K562 (cell line): ENCODE data around the gene CFAP298. TPM values are rescaled to one million over a fixed set of nuclear protein-coding genes. Genes with fewer than 3 reads are reported as not detected.
"Not testable (repeated sequence)": the region's sequence is repeated elsewhere in the genome, so short reads cannot be mapped to it uniquely, and the experiment has no call there.

ENCODE experiments used
- ATAC-seq: fragments of 200-7000 bp; cut with Tn5 transposase; 3 replicates; pipeline ENCODE4 v1.9.1; 2020; ENCODE audit warnings: moderate library complexity
- BruUV-seq: library from RNA; stranded (reverse); fragments of 400-500 nt; replicated peaks from 2 replicates; lab custom pipeline; 2021; lab: Mats Ljungman, UMichigan
- CTCF ChIA-PET: fragments of 300-600 bp; formaldehyde crosslinking; extraction: SDS; loops from one replicate; lab custom pipeline; 2021; ENCODE audit warnings: low intra/inter-chr PET ratio; lab: Yijun Ruan, JAX
- POLR2A ChIA-PET: fragments of 300-600, 350-650 bp; sonication (Branson Sonifier 250); formaldehyde crosslinking; extraction: SDS; loops from one replicate; lab custom pipeline; 2021; ENCODE audit warnings: antibody characterized with exemption, inconsistent platforms; lab: Yijun Ruan, JAX
- DNase-seq, 4 experiments: peaks; one replicate each; pipeline versions ENCODE4 v3.0.0 to v3.0.0-alpha.2; 2011 to 2018; ENCODE audit warnings: low spot score in 3 of 4, mixed read lengths in 3 of 4; ENCODE audit errors: extremely low read depth in 1 of 4
- FAIRE-seq: peaks from 2 replicates; lab custom pipeline; 2011; peaks lifted over from hg19 to GRCh38; lab: Jason Lieb, UNC
- H2AFZ ChIP-seq: 2 replicates; pipeline ENCODE4 v1.6.0; 2011; ENCODE audit warnings: low read depth, low read length, control low read depth, inconsistent platforms
- H3K27ac ChIP-seq: fragments of 200-600 bp; 3 replicates; pipeline ENCODE4 v1.8.0; 2011; ENCODE audit warnings: low read depth, mild to moderate bottlenecking, control low read depth, inconsistent platforms, low read length, moderate library complexity, mixed read lengths; ENCODE audit errors: extremely low read depth
- H3K27me3 ChIP-seq, 2 experiments: fragments of 300-600 bp in 1 of 2; 2 replicates in 1 of 2; 3 replicates in 1 of 2; pipeline versions ENCODE4 v1.6.0 to v1.8.0; 2011; ENCODE audit warnings: inconsistent platforms in 2 of 2, low read length in 2 of 2, mild to moderate bottlenecking in 1 of 2, mixed read lengths in 1 of 2, moderate library complexity in 1 of 2; ENCODE audit not compliant: control insufficient read depth in 2 of 2, insufficient read depth in 2 of 2
- H3K36me3 ChIP-seq: fragments of 300-600 bp; 3 replicates; pipeline ENCODE4 v1.8.0; 2011; ENCODE audit warnings: mild to moderate bottlenecking, low read length, inconsistent platforms; ENCODE audit not compliant: control insufficient read depth, insufficient read depth
- H3K4me1 ChIP-seq, 2 experiments: fragments of 200-600 bp in 1 of 2; replicated peaks in 1 of 2; 2 replicates in 1 of 2; 3 replicates in 1 of 2; pipeline versions ENCODE4 v1.5.1 to v1.8.0; 2011; ENCODE audit warnings: inconsistent platforms in 2 of 2, low read length in 2 of 2, mild to moderate bottlenecking in 1 of 2, mixed read lengths in 1 of 2, moderate library complexity in 1 of 2; ENCODE audit not compliant: control insufficient read depth in 2 of 2, insufficient read depth in 2 of 2
- H3K4me2 ChIP-seq: 2 replicates; pipeline ENCODE4 v1.6.1; 2011; ENCODE audit warnings: low read length, control low read depth, inconsistent platforms, mixed read lengths; ENCODE audit not compliant: insufficient read depth
- H3K4me3 ChIP-seq: fragments of 200-600 bp; sonication (generic), shearing (Covaris generic); 2 replicates; pipeline ENCODE4 v1.5.1; 2016; ENCODE audit warnings: control low read depth, inconsistent platforms
- H3K79me2 ChIP-seq: fragments of 200-600 bp; 3 replicates; pipeline ENCODE4 v1.8.0; 2011; ENCODE audit warnings: low read length, inconsistent platforms; ENCODE audit not compliant: control insufficient read depth, insufficient read depth
- H3K9ac ChIP-seq, 2 experiments: 2 replicates each; pipeline versions ENCODE4 v1.6.0 to v1.6.1; 2011; ENCODE audit warnings: low read depth in 2 of 2, low read length in 2 of 2, control low read depth in 1 of 2, inconsistent platforms in 1 of 2, mild to moderate bottlenecking in 1 of 2, mixed read lengths in 1 of 2; ENCODE audit not compliant: insufficient read depth in 1 of 2
- H3K9me1 ChIP-seq: one replicate; pipeline ENCODE4 v1.6.0; 2011; ENCODE audit warnings: inconsistent platforms, mild to moderate bottlenecking, low read length, moderate library complexity; ENCODE audit not compliant: control insufficient read depth, insufficient read depth
- H3K9me3 ChIP-seq: replicated peaks from 2 replicates; pipeline ENCODE4 v1.5.1; 2011; ENCODE audit warnings: low read depth, low read length, inconsistent platforms; ENCODE audit not compliant: control insufficient read depth, insufficient read depth
- H4K20me1 ChIP-seq: replicated peaks from 2 replicates; pipeline ENCODE4 v1.6.1; 2011; ENCODE audit warnings: low read length, inconsistent platforms, mixed read lengths; ENCODE audit not compliant: control insufficient read depth, insufficient read depth
- ERF ChIP-seq: fragments of 450-650 bp; formaldehyde crosslinking; IDR thresholded peaks from 2 replicates; pipeline ENCODE4 v1.4.0; 2020; ENCODE audit warnings: mild to moderate bottlenecking, mixed read lengths
- PHF8 ChIP-seq: fragments of 200-600 bp; sonication (generic); IDR thresholded peaks from 2 replicates; pipeline ENCODE4 v1.6.1; 2012; ENCODE audit warnings: mixed run types, mild to moderate bottlenecking, inconsistent platforms, low read length, moderate library complexity, borderline replicate concordance
- SMC3 ChIP-seq: conservative IDR thresholded peaks from 2 replicates; pipeline ENCODE4 v1.6.1; 2011; ENCODE audit warnings: low read depth, low read length, improper control_type of control experiment; ENCODE audit not compliant: insufficient read depth
- SOX6 ChIP-seq: fragments of 450-650 bp; IDR thresholded peaks from 2 replicates; pipeline ENCODE4 v1.6.1; 2014; ENCODE audit warnings: mild to moderate bottlenecking
- TCFL5 ChIP-seq: fragments of 250-450 bp; sonication (Bioruptor Pico); conservative IDR thresholded peaks from 2 replicates; pipeline ENCODE4 v1.6.1; 2021; ENCODE audit warnings: mild to moderate bottlenecking, moderate library complexity, matching md5 sums
- THRA ChIP-seq: fragments of 450-650 bp; IDR thresholded peaks from 2 replicates; pipeline ENCODE4 v1.6.1; 2017; ENCODE audit warnings: mild to moderate bottlenecking, moderate library complexity
- ZBTB11 ChIP-seq, 3 experiments: fragments of 200-800 bp in 1 of 3; fragments of 250-450 bp in 1 of 3; fragments of 450-650 bp in 1 of 3; sonication (Bioruptor Pico) in 1 of 3; sonication (Bioruptor generic) in 1 of 3; formaldehyde crosslinking in 1 of 3; IDR thresholded peaks; 2 replicates each; pipeline versions ENCODE4 v1.6.1 to v1.8.0; 2016 to 2022; ENCODE audit warnings: mild to moderate bottlenecking in 2 of 3, missing genetic modification characterization in 2 of 3, missing compliant biosample characterization in 1 of 3, moderate library complexity in 1 of 3
- ZNF184 ChIP-seq: sonication (generic); formaldehyde crosslinking; IDR thresholded peaks from 2 replicates; pipeline ENCODE4 v1.5.0; 2020; ENCODE audit warnings: missing genetic modification reagents
- WGBS: fragments of 100-300 bp; shearing (Covaris generic); methylation state at CpG from one replicate; pipeline ENCODE4 v1.1.6; 2016; ENCODE audit warnings: low coverage, mixed read lengths; ENCODE audit not compliant: insufficient coverage; ENCODE audit errors: missing lambda C conversion rate; 5-methylcytosine and 5-hydroxymethylcytosine counted together
- in situ Hi-C: fragments of 300-500 bp; cut with MboI; formaldehyde crosslinking; loops from 4 replicates; pipeline ENCODE4 v1.15.0; 2018; ENCODE audit warnings: inconsistent platforms, mixed read lengths
- intact Hi-C: fragments of 100-400 bp; cut with micrococcal nuclease; formaldehyde crosslinking; loops from 2 replicates; pipeline ENCODE4 v1.14.2; 2022
- polyA plus RNA-seq, 8 experiments: library from polyadenylated mRNA; depleted of rRNA in 4 of 8; stranded (reverse) in 5 of 8; unstranded in 3 of 8; fragments of >200 nt; fragmentation: Nextera tagmentation in 2 of 8; fragmentation: Illumina TruSeq in 1 of 8; extraction: Ambion mirVana in 2 of 8; extraction: Trizol in 1 of 8; gene quantifications; 2 replicates each; pipeline versions ENCODE4 v1.2.1 to v1.2.3, GENCODE V29; 2011 to 2014; ENCODE audit warnings: inconsistent platforms in 1 of 8, missing spikeins in 1 of 8
- total RNA-seq, 7 experiments: library from RNA; depleted of rRNA in 6 of 7; stranded (reverse); fragments of >200 nt in 6 of 7; fragmentation: Illumina TruSeq in 2 of 7; extraction: Trizol in 2 of 7; gene quantifications; 2 replicates each; pipeline versions ENCODE4 v1.2.1 to v1.2.3, GENCODE V29; 2011 to 2021; ENCODE audit warnings: low replicate concordance in 1 of 7

Gene CFAP298
- total and polyA plus RNA-seq, 9 of the 15 experiments (the other 6 are each of a cell fraction or from before 2014, with no cell fraction given), result 31.4 to 178 (median 89.7) TPM

GRCh38 chr21:32661026-32661782, 49.0 kb upstream of the CFAP298 start:
- H3K9ac ChIP-seq, H3K4me3 ChIP-seq, H2AFZ ChIP-seq, BruUV-seq, H3K9me1 ChIP-seq, H3K27ac ChIP-seq, H3K27me3 ChIP-seq, H3K4me1 ChIP-seq, H4K20me1 ChIP-seq, H3K79me2 ChIP-seq, FAIRE-seq, H3K4me2 ChIP-seq, ATAC-seq, CTCF ChIA-PET, DNase-seq, intact Hi-C loops: not testable (repeated sequence)
- H3K9me3 ChIP-seq, result peaks cover 12% of the 10 kb centered on the region
- WGBS, result 94% methylated on average over 13 of the region's 13 CpGs
- POLR2A ChIA-PET, result interaction anchor here (0.6 kb wide), 1 partner anchor 516 kb away, joined by 5 read pairs; no protein-coding TSS in a partner anchor
- in situ Hi-C loops, result loop anchor here (25.0 kb wide), 1 partner anchor 526 kb away; no protein-coding TSS in a partner anchor
- H3K36me3 ChIP-seq, result peaks cover 51% of the 10 kb centered on the region

GRCh38 chr21:32658524-32658923, 46.3 kb upstream of the CFAP298 start:
- Histone ChIP-seq H4K20me1 (no peaks in the 10 kb centered on the region), H3K36me3 (peaks cover 31% of the 10 kb centered on the region; the same call in 1 of the 3 replicates), H3K27me3 (no peaks in the 10 kb centered on the region), H3K4me3 (no peak overlapping the region), H3K4me1 (no peaks in the 10 kb centered on the region), H3K9ac (no peak overlapping the region), H3K27ac (no peak overlapping the region), H2AFZ (no peak overlapping the region), H3K9me3 (no peaks in the 10 kb centered on the region), H3K79me2 (no peaks in the 10 kb centered on the region), H3K4me2 (no peak overlapping the region), H3K9me1 (no peaks in the 10 kb centered on the region)
- 80% methylated on average over 9 of the region's 9 CpGs for WGBS
- no peak for ATAC-seq
- no peak for FAIRE-seq
- DNase-seq, result no peak
- in situ Hi-C loops, result loop anchor here (5.0 to 25.0 kb wide), 2 partner anchors 159 to 529 kb away; no protein-coding TSS in a partner anchor
- POLR2A ChIA-PET, result no interaction called here
- TF ChIP-seq ERF (CRISPR knock-in tag) (no peak), THRA (no peak), ZNF184 (CRISPR knock-in tag) (no peak), SOX6 (no peak), SMC3 (no peak), PHF8 (no peak), TCFL5 (CRISPR knock-in tag) (no peak), ZBTB11 (CRISPR knock-in tag; IDR thresholded peaks at IDR 0.05) (no peak)
- CTCF ChIA-PET, result no interaction called here
- no TSS peak for BruUV-seq
- intact Hi-C loops, result no loop called here
